Measurements from ENCODE around the gene MBD1.
"Not testable (repeated sequence)": the region's sequence is repeated elsewhere in the genome, so short reads cannot be mapped to it uniquely, and the experiment has no call there.

The MBD1 gene

GRCh38 chr18:50268022-50268747, 13.1 kb downstream of the MBD1 start:
- DNase-seq: peak in 1 of 2 donors; percentile 60

GRCh38 chr18:50266248-50266704, 15.0 kb downstream of the MBD1 start, which contains the start of gene CFAP53:
Gene CFAP53, minus strand, starts transcription at chr18:50266495. Its CDS starts 91 bp downstream, at chr18:50266404.
- DNase-seq: peak; percentile 71 to 85

GRCh38 chr18:50262977-50263376, 18.3 kb downstream of the MBD1 start:
- DNase-seq: no peak

- no peak for DNase-seq
Measured at GRCh38 chr18:50250935-50251334, 30.4 kb downstream of the MBD1 start.

- no peak for DNase-seq
Measured at GRCh38 chr18:50249576-50249975, 31.7 kb downstream of the MBD1 start.

- DNase-seq: no peak
Measured at GRCh38 chr18:50247561-50247960, 33.8 kb downstream of the MBD1 start.

GRCh38 chr18:50241768-50242167, 39.6 kb downstream of the MBD1 start:
- not testable (repeated sequence) for DNase-seq

- no peak for DNase-seq
Measured at GRCh38 chr18:50240080-50240563, 41.2 kb downstream of the MBD1 start.

GRCh38 chr18:50232419-50232818, 48.9 kb downstream of the MBD1 start:
- DNase-seq: no peak

GRCh38 chr18:50231621-50232020, 49.7 kb downstream of the MBD1 start:
- DNase-seq: no peak

- not testable (repeated sequence) for DNase-seq
Measured at GRCh38 chr18:50220249-50220648, 61.1 kb downstream of the MBD1 start.

All from bone marrow (tissue), 2 donors.